ENCODE data around the gene RPS6KL1.

RPS6KL1 gene

GRCh38 chr14:74911704-74912103, 11.4 kb downstream of the RPS6KL1 start:
- DNase-seq (ENCODE audit: low read depth) = no peak

- DNase-seq (ENCODE audit: low read depth) = no peak
Observed at GRCh38 chr14:74911221-74911620, 11.8 kb downstream of the RPS6KL1 start.

- DNase-seq (ENCODE audit: low read depth) = no peak
Observed at GRCh38 chr14:74910556-74910955, 12.5 kb downstream of the RPS6KL1 start.

- no peak for DNase-seq (ENCODE audit: low read depth)
Observed at GRCh38 chr14:74909911-74910310, 13.1 kb downstream of the RPS6KL1 start.

- no peak for DNase-seq (ENCODE audit: low read depth)
Observed at GRCh38 chr14:74909501-74909900, 13.6 kb downstream of the RPS6KL1 start.

- no peak for DNase-seq (ENCODE audit: low read depth)
Observed at GRCh38 chr14:74908861-74909341, 14.2 kb downstream of the RPS6KL1 start.

- DNase-seq (ENCODE audit: low read depth) = no peak
Observed at GRCh38 chr14:74907744-74908143, 15.3 kb downstream of the RPS6KL1 start.

GRCh38 chr14:74906925-74907521, 16.0 kb downstream of the RPS6KL1 start:
- peak; percentile 24 for DNase-seq (ENCODE audit: low read depth)

- peak; percentile 68 for DNase-seq (ENCODE audit: low read depth)
Observed at GRCh38 chr14:74905595-74906142, 17.4 kb downstream of the RPS6KL1 start.

- peak; percentile 16 for DNase-seq (ENCODE audit: low read depth)
Observed at GRCh38 chr14:74904635-74905503, 18.2 kb downstream of the RPS6KL1 start.

- no peak for DNase-seq (ENCODE audit: low read depth)
Observed at GRCh38 chr14:74902941-74903705, 19.9 kb downstream of the RPS6KL1 start.

GRCh38 chr14:74898694-74899093, 24.4 kb downstream of the RPS6KL1 start:
- no peak for DNase-seq (ENCODE audit: low read depth)

- no peak for DNase-seq (ENCODE audit: low read depth)
Observed at GRCh38 chr14:74898083-74898482, 25.0 kb downstream of the RPS6KL1 start.

- no peak for DNase-seq (ENCODE audit: low read depth)
Observed at GRCh38 chr14:74897642-74898041, 25.4 kb downstream of the RPS6KL1 start.

- DNase-seq (ENCODE audit: low read depth) = no peak
Observed at GRCh38 chr14:74896400-74896799, 26.7 kb downstream of the RPS6KL1 start.

GRCh38 chr14:74893614-74894091, 29.4 kb downstream of the RPS6KL1 start:
- no peak for DNase-seq (ENCODE audit: low read depth)

GRCh38 chr14:74892745-74893144, 30.3 kb downstream of the RPS6KL1 start:
- DNase-seq (ENCODE audit: low read depth) = no peak

GRCh38 chr14:74891870-74892269, 31.2 kb downstream of the RPS6KL1 start:
- peak; percentile 44 for DNase-seq (ENCODE audit: low read depth)

GRCh38 chr14:74890262-74890661, 32.8 kb downstream of the RPS6KL1 start:
- no peak for DNase-seq (ENCODE audit: low read depth)

- peak; percentile 46 for DNase-seq (ENCODE audit: low read depth)
Observed at GRCh38 chr14:74888164-74889158, 34.6 kb downstream of the RPS6KL1 start.

GRCh38 chr14:74886001-74886400, 37.1 kb downstream of the RPS6KL1 start:
- DNase-seq (ENCODE audit: low read depth) = peak; percentile 74

Measured in ELR (cell line).